Measurements from ENCODE around the gene GTF2H4. TPM values are rescaled to one million over a fixed set of nuclear protein-coding genes. Genes with fewer than 3 reads are reported as not detected.
A peak's percentile ranks its signal among the peaks of the same experiment; 100 is the strongest.

Gene GTF2H4
- total RNA-seq, 1 donor from 2014 or later, result 21.7 TPM

DNA sequence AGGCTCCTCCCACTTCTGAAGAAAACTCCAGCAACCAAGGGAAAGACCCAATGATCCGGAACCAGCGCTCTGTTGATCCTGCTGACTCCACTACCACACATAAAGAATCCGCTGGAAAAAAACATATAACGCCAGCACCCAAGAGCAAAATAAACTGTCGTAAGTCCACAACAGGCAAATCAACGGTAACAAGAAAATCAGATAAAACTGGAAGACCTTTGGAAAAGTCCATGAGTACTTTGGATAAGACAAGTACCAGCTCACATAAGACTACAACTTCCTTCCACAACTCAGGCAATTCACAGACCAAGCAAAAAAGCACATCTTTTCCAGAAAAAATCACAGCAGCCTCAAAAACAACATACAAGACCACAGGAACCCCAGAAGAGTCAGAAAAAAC lies 40.8 kb downstream of the GTF2H4 start:
- ATAC-seq (no peak), DNase-seq (ENCODE audit: low spot score) (no peak)

DNA sequence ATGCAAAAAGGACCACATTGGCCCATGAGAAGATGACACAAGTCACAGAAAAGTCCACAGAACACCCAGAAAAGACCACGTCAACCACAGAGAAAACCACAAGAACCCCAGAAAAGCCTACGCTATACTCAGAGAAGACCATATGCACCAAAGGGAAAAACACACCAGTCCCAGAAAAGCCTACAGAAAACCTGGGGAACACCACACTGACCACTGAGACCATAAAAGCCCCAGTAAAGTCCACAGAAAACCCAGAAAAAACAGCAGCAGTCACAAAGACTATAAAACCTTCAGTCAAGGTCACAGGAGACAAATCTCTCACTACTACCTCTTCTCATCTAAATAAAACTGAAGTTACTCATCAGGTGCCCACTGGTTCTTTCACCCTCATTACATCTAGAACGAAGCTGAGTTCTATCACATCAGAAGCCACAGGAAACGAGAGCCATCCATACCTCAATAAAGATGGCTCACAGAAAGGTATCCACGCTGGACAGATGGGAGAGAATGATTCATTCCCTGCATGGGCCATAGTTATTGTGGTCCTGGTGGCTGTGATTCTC lies 44.0 kb downstream of the GTF2H4 start:
- ATAC-seq, result no peak
- DNase-seq (ENCODE audit: low spot score), result no peak

DNA sequence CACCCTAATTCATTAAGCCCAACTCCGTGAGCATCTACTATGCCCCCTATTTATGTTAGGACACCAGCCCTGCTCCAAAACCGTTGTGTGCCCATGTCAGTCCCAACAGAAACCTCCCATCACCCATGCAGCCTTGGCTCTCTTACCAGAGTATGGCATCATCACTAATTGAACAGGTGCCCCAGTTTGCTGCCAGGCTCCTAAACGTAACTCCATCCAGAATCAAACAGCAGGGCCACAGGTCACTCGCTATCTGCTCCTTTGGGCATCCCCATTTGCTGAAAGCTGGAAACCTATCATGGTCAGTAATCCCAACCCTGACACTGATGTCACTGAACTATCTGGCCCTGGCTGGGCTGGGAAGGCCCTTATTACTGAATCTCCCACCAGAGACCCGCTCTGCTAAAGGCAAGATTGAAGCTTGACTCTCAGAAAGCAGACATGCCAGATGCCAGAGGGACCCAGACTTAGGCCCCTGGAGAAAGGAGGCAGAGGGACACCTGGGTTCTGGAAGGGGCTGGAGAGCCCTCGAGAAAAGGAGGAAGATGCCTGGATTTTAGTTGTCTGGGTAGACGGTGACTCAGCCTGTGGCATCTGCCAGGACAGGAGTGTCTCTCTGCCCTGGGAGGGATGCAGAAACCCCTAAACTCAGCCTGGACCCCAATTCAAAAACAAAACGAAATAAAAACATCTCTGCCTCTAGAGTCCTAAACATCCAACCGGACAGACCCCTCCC lies 46.8 kb downstream of the GTF2H4 start:
- no peak for DNase-seq (ENCODE audit: low spot score)
- ATAC-seq, result peak; percentile 62

DNA sequence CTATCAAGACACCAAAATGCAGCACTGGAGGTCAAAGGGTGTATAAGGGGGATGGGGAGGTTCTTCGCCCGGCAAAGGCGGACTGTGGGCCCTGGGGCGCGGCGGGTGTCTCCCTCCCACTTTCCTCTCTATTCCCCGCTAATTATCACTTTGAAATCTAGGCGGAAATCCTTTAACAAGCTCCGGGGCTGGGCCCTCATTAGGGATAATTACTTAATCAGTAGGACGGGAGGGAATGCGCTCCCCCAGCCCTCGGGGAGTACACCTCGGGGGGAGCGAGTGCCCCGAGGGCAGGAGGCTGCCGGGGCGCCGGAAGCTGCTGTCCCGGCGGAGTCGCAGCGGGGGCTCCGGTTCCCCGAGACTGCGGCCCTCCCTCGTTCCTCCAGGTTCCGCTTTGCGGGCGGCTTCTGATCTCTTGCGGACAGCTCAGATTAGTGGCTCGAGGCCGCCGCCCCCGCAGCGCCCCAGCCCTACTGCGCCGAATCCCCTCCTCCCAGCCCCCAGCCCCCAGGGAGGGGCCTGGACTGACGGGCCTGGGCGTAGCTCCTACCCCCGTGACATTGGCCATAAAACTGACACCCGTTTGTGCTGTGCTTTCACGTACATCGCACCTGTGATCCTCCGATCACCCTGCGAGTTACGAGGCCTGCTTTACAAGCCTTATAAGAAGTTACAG lies 47.5 kb downstream of the GTF2H4 start:
- ATAC-seq, result peak; percentile 21
- DNase-seq (ENCODE audit: low spot score), result no peak

DNA sequence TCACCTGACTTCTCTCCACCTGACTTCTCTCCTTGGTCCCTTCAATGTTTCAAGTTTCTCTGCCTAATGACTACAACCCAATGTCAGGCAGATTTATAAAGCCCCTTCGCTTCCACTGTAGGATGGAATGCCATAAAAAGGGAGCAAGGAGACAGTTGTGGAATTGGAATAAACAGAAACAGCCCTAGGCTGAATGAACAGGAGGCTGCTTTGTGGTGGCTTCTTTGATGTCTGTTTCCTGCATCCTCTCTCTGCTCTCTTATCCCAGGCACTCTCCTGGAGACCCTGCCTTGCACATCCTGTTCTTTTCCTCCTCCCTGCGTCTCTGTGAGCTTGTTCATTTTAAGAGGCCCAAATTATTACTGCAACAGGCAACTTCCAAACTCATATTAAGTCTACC lies 49.7 kb downstream of the GTF2H4 start:
- DNase-seq (ENCODE audit: low spot score), result no peak
- no peak for ATAC-seq

DNA sequence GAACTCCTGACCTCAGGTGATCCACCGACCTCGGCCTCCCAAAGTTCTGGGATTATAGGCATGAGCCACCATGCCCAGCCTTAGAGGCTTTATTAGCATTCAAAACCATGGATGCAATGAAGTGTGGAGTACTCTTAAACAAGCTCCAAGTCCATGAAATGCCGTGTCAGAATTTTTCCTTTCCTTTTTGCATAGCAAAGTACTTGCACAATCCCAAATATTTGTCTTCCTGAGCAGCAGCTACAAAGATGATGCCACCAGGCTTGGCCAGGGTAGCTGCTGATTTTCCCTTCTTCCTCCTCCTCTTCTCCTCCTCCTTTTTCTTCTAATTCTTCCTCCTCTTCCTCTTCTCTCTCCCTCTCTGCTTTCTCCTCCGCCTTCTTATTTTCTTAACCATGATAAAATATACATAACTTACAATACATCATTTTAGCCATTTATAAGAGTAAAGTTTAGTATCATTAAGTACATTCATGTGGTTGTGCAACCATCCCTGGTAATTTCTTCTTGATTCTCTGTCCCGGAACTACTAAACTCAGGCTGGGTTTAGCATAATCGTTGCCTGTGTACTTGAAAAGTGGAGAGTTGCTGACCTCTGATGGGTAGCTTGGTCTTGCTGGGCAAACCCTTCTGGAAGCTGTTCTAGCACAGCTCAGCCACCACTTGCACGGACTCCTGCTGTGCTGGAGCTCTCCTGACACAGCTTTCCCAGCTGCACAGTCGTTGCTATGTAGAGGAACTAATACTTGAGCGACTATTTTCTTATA lies 53.1 kb downstream of the GTF2H4 start:
- ATAC-seq (peak; percentile 74), DNase-seq (ENCODE audit: low spot score) (no peak)

DNA sequence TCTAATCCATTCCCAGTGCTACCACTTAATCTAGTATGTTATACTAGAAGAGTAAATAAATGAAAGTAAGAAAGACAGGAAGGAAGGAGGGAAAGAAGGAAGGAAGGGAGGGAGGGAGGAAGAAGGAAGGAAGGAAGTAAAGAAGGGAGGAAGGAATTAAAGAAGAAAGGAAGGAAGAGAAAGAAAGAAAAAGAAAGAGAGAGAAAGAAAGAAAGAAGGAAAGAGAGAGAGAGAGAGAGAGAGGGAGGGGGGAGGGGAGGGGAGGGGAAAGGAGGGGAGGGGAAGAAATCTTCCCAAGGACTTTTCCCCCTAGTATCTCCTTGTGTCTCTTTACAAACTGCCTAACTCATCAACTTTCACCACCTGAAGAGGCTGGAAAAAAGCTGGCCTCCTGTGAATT lies 54.7 kb downstream of the GTF2H4 start:
- DNase-seq (ENCODE audit: low spot score), result no peak

DNA sequence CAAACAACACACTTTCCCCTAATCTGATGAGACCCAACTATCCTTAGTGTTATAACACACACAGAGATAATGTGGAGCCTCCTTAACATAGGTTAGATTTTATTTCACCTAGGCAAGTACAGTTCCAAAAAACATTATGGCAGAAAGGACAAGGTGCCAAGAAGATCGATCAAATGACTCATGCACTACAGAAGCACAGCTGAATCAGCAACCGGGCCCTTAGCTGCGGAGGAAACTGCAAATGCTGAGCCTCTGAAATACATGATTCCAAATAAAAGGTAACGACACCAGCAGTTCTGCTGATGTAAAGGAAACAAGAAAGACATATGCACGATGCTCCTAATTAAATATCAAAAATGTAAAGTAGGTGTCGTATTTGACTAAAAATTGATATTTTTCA lies 55.6 kb downstream of the GTF2H4 start:
- ATAC-seq, result no peak
- DNase-seq (ENCODE audit: low spot score), result no peak

More for the DNA sequence above, 54.7 kb downstream of the GTF2H4 start:
- no peak for ATAC-seq

Other genes starting within 250 kb of the GTF2H4 start
- gene DHX16, start 235.2 kb upstream of the GTF2H4 start, total RNA-seq, result 15.2 TPM
- gene PPP1R18, start 221.6 kb upstream of the GTF2H4 start, total RNA-seq, result 10.6 TPM
- gene NRM, start 217.2 kb upstream of the GTF2H4 start, total RNA-seq, result 1.8 TPM
- 13.7 TPM for gene MDC1, start 190.9 kb upstream of the GTF2H4 start, total RNA-seq
- gene TUBB, start 187.9 kb upstream of the GTF2H4 start, total RNA-seq, result 219 TPM
- 45.9 TPM for gene FLOT1, start 165.5 kb upstream of the GTF2H4 start, total RNA-seq
- gene IER3, start 163.7 kb upstream of the GTF2H4 start, total RNA-seq, result 5.8 TPM
- gene DDR1, start 23.7 kb upstream of the GTF2H4 start, total RNA-seq, result 5.1 TPM
- 28.9 TPM for gene VARS2, start 6.0 kb downstream of the GTF2H4 start, total RNA-seq
- not detected for gene SFTA2, start 24.0 kb downstream of the GTF2H4 start, total RNA-seq
- not detected for gene MUCL3, start 32.8 kb downstream of the GTF2H4 start, total RNA-seq
- gene MUC21, start 75.5 kb downstream of the GTF2H4 start, total RNA-seq, result not detected
- not detected for gene MUC22, start 102.3 kb downstream of the GTF2H4 start, total RNA-seq
- gene C6orf15, start 204.4 kb downstream of the GTF2H4 start, total RNA-seq, result not detected
- gene PSORS1C1, start 206.6 kb downstream of the GTF2H4 start, total RNA-seq, result not detected
- gene CDSN, start 212.2 kb downstream of the GTF2H4 start, total RNA-seq, result not detected
- gene PSORS1C2, start 230.9 kb downstream of the GTF2H4 start, total RNA-seq, result not detected
- 9.6 TPM for gene CCHCR1, start 249.6 kb downstream of the GTF2H4 start, total RNA-seq

Measured in left lobe of liver (tissue), 2 donors.